ENCODE data around the gene IRF8.
"Not testable (repeated sequence)": the region's sequence is repeated elsewhere in the genome, so short reads cannot be mapped to it uniquely, and the experiment has no call there.

Gene IRF8

DNA sequence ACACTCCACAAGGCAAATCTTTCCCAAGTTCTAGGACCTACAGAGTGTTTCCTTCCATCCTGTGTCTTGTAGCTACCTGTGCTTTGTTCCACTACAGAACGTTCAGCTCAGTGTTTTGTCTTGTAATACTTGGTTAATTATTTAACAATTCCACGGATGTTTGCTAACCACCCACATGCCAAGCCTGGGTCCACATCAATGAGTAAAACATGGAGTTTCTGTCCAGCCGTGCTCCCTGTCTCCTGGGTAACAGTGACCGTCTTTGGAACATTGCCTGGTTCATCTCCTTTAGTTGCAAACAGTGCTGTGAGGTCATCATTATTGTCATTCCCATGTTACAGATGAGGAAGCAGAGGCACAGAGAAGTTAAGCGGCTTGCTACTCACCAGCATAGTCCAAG lies 41.3 kb downstream of the IRF8 start:
- no peak for DNase-seq

- no peak for DNase-seq
Measured at GRCh38 chr16:85941863-85942644, 43.1 kb downstream of the IRF8 start.

- DNase-seq = not testable (repeated sequence)
Measured at GRCh38 chr16:85942659-85943058, 43.7 kb downstream of the IRF8 start.

- DNase-seq = no peak
Measured at GRCh38 chr16:85943711-85944110, 44.7 kb downstream of the IRF8 start.

GRCh38 chr16:85944572-85945423 lies 45.8 kb downstream of the IRF8 start:
- DNase-seq = no peak

GRCh38 chr16:85945424-85945751 lies 46.4 kb downstream of the IRF8 start:
- no peak for DNase-seq

GRCh38 chr16:85946541-85947124 lies 47.7 kb downstream of the IRF8 start:
- no peak for DNase-seq

DNA sequence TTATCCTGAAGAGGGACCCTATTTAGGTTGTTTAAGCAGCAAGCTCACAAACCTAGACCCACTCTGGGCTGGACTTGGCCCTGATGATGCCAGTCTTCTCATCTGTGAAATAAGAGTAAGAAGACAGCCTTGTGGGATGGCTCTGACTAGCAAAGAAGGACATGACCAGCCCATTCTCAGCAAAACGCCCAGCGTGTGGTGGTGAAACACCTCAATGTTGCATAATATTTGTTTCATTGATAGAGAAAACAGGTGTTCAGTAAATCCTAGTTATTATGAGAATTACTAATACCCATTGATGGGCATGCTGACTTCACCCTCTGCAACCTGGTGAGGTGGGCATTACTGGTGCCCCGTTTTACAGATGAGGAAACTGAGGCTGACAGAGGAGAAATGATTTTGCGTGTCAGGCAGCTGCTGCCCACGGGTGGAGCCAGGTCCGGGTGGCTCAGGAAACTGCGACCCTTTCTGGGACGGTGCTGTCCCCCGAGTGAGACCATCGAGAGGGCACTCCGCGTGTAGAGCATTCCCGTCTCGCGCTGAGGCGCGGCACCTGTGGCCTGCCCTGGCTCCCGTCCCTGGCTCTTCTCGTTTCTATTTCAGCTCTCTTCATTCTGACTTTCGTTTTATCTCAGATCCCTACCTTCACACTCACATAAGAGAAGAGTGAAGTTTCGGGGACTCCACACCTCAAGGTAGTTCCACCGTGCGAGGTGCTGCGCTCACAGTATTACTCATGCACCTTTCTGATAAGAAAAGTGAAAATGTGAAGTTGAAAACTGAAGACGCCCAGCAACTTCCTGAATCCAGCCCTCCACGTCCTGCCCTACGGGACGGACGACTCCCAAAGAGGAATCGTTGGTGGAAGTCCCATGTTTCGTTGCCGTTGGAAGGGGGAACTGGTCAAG lies 48.5 kb downstream of the IRF8 start:
- no peak for DNase-seq

DNA sequence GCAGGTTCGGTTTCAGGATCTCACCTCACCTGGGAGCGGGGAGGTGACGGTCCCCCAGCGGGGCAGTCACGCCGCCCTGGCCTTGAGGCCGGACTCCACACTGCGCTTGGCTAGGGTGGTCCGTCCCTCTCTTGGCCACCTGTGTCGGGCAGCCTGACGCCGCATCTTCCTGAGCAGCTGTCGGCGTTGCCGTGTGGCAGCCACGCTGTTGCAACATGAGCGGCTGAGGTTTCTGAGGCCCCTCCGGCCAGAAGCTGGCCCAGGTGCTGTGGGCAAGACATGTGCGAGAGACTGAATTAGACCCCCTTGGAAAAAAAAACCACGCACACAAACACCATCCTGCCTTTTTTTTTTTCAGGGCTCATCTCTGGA lies 49.2 kb downstream of the IRF8 start:
- DNase-seq = no peak

DNA sequence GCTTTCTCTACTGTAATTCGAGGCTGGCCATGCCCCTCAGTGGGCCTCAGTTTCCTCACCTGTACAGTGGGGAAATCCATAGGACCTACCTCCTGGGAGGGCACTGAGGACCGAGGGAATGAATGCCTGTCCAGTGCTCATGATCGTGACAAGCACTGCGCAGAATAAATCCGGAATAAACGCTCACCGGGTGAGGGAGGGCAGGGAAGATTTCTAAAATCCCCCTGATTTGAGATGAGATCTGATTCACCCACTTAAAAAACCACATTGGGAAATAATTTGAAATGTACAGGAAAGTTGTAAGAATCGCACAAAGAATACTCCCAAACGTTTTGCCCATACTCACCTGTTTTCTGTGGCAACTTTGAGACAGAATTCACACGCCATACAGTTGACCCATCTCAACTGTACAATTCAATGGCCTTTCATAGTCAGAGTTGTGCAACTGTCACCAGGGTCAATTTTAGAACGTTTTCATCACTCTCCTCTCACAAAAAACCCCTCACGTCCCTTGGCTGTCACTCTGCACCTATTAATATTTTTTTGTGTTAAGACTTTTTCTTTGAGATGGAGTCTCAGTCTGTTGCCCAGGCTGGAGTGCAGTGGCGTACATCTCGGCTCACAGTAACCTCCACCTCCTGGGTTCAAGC lies 49.8 kb downstream of the IRF8 start:
- no peak for DNase-seq

GRCh38 chr16:85950136-85950918 lies 51.4 kb downstream of the IRF8 start:
- DNase-seq = no peak

- DNase-seq = no peak
Measured at GRCh38 chr16:85952197-85952596, 53.2 kb downstream of the IRF8 start.

DNA sequence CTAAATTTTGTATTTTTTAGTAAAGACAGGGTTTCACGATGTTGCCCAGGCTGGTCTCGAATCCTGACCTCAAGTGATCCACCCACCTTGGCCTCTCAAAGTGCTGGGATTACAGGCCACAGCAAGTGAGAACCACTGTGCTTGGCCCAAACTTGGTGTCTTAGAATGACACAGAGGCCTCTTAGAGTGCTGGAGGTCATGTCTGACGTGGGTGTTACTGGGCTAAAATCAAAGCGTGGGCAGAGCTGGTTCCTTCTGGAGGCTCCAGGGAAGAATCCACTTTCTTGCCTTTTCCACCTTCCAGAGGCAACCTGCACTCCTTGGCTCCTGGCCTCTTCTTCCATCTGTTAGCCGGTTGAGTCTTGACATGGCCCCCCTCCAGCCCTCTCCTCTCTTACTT lies 53.8 kb downstream of the IRF8 start:
- DNase-seq = no peak

DNA sequence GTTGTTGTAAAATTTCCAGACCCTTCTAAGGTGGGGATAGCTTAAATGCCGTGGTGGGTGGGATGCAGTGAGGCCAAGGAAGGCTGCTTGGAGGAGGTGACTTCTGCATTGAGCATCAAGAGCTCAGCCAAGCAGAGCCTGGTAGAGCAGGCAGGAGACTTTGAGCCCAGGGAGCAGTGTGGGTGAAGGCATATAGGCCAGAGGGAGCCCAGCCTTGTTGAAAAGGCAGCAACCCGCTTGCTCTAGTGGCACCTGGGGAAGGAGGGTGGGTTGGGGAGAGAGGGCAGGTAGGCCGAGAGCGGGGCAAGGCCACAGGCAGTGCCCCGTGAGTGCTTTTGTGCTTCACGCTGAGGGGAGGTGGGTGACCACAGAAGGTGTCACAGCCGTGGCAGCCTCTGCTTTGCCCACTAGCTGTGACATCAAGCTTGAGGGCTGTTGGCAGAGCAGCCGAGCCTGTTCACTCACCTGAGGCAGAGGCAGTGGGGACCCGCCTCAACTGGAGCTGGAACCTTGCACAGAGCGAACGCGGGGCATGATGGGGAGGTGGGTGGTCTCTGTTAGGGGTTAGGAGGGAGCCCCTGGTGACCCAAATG lies 56.1 kb downstream of the IRF8 start:
- no peak for DNase-seq

DNA sequence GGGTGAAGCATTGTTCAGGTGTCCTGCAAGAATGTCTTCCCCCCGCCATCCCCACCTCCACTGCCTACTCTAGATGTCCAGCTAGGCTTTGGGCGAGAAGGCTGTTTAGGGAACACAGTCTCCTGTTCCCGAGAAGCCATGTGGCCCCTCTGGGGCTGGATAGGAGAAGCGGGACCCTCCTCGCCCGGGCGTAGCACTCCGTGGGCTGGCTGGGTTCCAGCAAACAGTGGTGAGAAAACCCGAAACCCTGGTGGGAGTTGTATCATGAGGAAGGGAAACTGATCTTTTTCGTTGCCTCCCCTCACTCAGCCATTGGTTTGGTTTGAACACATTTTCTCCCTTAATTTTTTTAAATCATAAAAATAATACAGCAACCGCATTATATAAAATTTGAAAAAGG lies 56.6 kb downstream of the IRF8 start:
- no peak for DNase-seq

- no peak for DNase-seq
Measured at GRCh38 chr16:85956426-85956825, 57.5 kb downstream of the IRF8 start.

GRCh38 chr16:85958731-85959130 lies 59.8 kb downstream of the IRF8 start:
- no peak for DNase-seq

DNA sequence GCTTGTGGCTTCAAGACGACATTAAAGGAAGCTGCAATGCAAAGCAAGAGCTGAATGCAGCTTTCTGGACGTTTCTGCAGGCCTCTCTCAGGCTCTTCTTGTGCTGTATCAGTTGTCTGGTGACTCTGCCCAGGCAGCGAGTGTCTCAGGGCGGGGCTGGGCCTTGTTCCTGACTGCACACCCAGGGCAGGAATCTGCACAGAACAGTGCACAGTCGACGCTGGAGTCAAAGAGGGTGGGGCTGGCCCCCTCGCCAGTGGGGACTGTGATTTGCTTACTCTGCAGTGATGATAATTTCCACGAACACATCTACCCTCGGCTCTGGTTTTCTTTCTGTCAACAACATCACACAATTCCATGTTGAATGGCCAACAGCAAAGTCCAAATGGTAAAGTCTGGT lies 60.7 kb downstream of the IRF8 start:
- no peak for DNase-seq

DNA sequence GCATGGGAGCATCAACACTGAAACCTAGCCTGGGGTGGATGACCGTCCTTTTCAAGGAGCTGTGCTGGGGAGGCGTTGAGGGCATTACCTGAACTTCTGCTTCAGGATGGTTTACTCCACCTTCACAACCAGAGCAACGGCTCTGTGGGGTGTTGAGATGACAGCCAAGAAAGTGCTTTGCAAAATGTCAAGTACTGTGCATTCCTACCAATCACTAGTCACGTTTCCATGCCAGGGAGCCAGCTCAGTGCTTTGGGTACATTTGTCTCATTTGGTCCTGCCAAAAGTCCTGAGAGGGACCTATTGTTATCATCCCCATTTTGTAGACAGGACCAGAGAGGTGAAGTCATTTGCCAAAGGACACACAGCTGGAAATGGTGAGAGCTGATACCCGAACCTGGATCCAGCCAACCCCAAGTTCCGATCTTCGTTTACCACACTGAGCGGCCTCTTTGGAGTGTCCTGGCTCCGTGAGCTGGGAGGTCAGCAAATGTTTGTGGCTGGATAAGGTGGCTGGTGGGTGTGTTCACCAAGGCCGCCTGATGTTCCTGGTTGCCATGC lies 61.6 kb downstream of the IRF8 start:
- no peak for DNase-seq

DNA sequence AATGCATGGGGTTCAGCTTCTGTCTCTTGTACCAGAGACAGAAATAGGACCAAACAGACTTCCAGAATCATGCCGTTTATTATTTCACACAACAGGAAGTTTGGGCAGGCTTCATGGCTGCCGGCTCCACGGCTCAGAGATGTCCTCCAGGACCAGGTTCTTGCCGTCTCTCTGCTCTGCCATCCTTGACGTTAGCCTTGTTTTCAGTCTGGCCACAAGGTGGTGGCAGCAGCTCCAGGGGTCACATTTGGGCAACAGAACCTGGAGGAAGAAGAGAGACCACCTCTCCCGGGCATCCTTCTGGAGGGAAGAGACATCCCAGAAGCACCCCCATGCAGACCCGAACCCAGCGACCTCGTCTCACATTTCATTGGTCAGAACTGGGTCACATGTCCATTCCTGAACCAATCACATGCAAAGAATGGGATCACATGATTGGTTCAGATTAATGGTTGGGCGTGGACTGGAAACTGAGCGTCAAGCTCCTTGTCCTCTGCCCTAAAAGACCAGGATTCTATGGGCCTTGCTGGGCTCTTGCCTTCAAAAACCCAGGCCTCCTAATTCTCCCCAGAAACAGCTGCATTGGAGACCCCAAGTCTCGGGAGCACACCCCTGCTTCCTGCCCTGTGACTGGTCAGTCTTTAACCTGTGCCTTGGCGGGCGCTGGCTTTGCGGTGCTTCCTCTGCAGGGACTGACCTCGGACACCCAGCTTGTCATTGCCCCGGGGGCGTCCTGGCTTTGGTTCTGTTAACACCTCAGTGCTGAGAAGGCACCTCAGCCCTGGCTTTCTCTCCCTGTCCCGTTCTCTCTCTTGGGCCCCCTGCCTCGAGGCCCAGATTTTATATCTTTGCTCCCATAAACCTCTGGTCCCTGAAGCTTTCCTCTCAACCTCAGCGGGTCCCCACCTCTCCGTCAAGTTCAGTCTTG lies 63.3 kb downstream of the IRF8 start:
- no peak for DNase-seq

Data from NCI-H1048 (cell line).